Neuronal stem cell (in vitro differentiated cells): ENCODE data around the gene MAPK10.

Source experiments
- DNase-seq: peaks from one replicate; pipeline ENCODE4 v3.0.0-alpha.2; 2013; ENCODE audit warnings: low spot score
- H2AFZ ChIP-seq: one replicate; pipeline ENCODE4 v1.6.1; 2013; ENCODE audit warnings: mild to moderate bottlenecking, low read length, inconsistent platforms
- H2AK5ac ChIP-seq: 2 replicates; pipeline ENCODE4 v1.6.1; 2013; ENCODE audit warnings: low read depth, mild to moderate bottlenecking, inconsistent platforms, low read length, moderate library complexity, mixed read lengths
- H2BK120ac ChIP-seq: 2 replicates; pipeline ENCODE4 v1.6.1; 2013; ENCODE audit warnings: low read depth, mild to moderate bottlenecking, inconsistent platforms, low read length, moderate library complexity, mixed read lengths
- H2BK12ac ChIP-seq: one replicate; pipeline ENCODE4 v1.6.1; 2013; ENCODE audit warnings: low read length, inconsistent platforms
- H2BK15ac ChIP-seq: 2 replicates; pipeline ENCODE4 v1.6.1; 2013; ENCODE audit warnings: mild to moderate bottlenecking, low read length, inconsistent platforms, mixed read lengths
- H2BK5ac ChIP-seq: one replicate; pipeline ENCODE4 v1.6.1; 2013; ENCODE audit warnings: inconsistent platforms, mild to moderate bottlenecking, low read length, moderate library complexity
- H3K14ac ChIP-seq: one replicate; pipeline ENCODE4 v1.6.1; 2013; ENCODE audit warnings: low read length, inconsistent platforms
- H3K18ac ChIP-seq: 2 replicates; pipeline ENCODE4 v1.6.1; 2013; ENCODE audit warnings: low read length, inconsistent platforms
- H3K23ac ChIP-seq: 2 replicates; pipeline ENCODE4 v1.6.1; 2013; ENCODE audit warnings: low read depth, mild to moderate bottlenecking, mixed read lengths, low read length, inconsistent platforms; ENCODE audit not compliant: poor library complexity
- H3K27ac ChIP-seq: replicated peaks from 3 replicates; pipeline ENCODE4 v1.5.1; 2013; ENCODE audit warnings: low read length, inconsistent platforms
- H3K27me3 ChIP-seq, 3 experiments: 2 replicates each; pipeline ENCODE4 v1.6.1; 2013; ENCODE audit warnings: low read length in 3 of 3, mild to moderate bottlenecking in 2 of 3, inconsistent platforms in 1 of 3, low read depth in 1 of 3, mixed read lengths in 1 of 3, moderate library complexity in 1 of 3; ENCODE audit not compliant: control insufficient read depth in 3 of 3, insufficient read depth in 3 of 3
- H3K36me3 ChIP-seq, 2 donors: replicated peaks in 1 of 2; 2 replicates each; pipeline ENCODE4 v1.6.1; 2013; ENCODE audit warnings: low read length in 2 of 2; ENCODE audit not compliant: control insufficient read depth in 2 of 2, insufficient read depth in 2 of 2
- H3K4ac ChIP-seq: 2 replicates; pipeline ENCODE4 v1.6.1; 2013; ENCODE audit warnings: inconsistent platforms, mild to moderate bottlenecking, low read length, moderate library complexity
- H3K4me1 ChIP-seq, 2 donors: 1 replicate in 1 of 2; 2 replicates in 1 of 2; pipeline ENCODE4 v1.6.1; 2013; ENCODE audit warnings: low read length in 2 of 2, low read depth in 1 of 2; ENCODE audit not compliant: control insufficient read depth in 2 of 2, insufficient read depth in 1 of 2
- H3K4me2 ChIP-seq: one replicate; pipeline ENCODE4 v1.6.1; 2013; ENCODE audit warnings: mild to moderate bottlenecking, low read length, inconsistent platforms; ENCODE audit not compliant: insufficient read depth, poor library complexity, severe bottlenecking
- H3K4me3 ChIP-seq, 2 donors: 2 replicates each; pipeline ENCODE4 v1.5.1; 2013; ENCODE audit warnings: low read length in 2 of 2, mild to moderate bottlenecking in 2 of 2, inconsistent platforms in 1 of 2, moderate library complexity in 1 of 2
- H3K79me1 ChIP-seq: one replicate; pipeline ENCODE4 v1.6.1; 2013; ENCODE audit warnings: low read depth, mild to moderate bottlenecking, inconsistent platforms, low read length, moderate library complexity
- H3K9ac ChIP-seq: one replicate; pipeline ENCODE4 v1.6.1; 2013; ENCODE audit warnings: mild to moderate bottlenecking, low read depth, low read length, inconsistent platforms; ENCODE audit not compliant: poor library complexity
- H3K9me3 ChIP-seq, 2 donors: replicated peaks in 1 of 2; 2 replicates each; pipeline versions ENCODE3 to v1.6.1; 2013; ENCODE audit warnings: low read length in 2 of 2, mild to moderate bottlenecking in 2 of 2, inconsistent platforms in 1 of 2, low read depth in 1 of 2, mixed read lengths in 1 of 2, moderate library complexity in 1 of 2; ENCODE audit not compliant: control insufficient read depth in 2 of 2, insufficient read depth in 1 of 2
- H4K8ac ChIP-seq: one replicate; pipeline ENCODE4 v1.6.1; 2013; ENCODE audit warnings: low read depth, mild to moderate bottlenecking, inconsistent platforms, low read length, moderate library complexity
- H4K91ac ChIP-seq: one replicate; pipeline ENCODE4 v1.6.1; 2013; ENCODE audit warnings: low read length, low read depth, mild to moderate bottlenecking, inconsistent platforms; ENCODE audit not compliant: poor library complexity
- WGBS, 2 donors: extraction: QIAGEN DNeasy Blood & Tissue Kit; methylation state at CpG; one replicate each; pipeline ENCODE4 v1.1.7; 2013; ENCODE audit warnings: missing lambda C conversion rate in 2 of 2, mixed read lengths in 1 of 2; ENCODE audit not compliant: insufficient read length in 2 of 2, insufficient replicate concordance in 1 of 2; ENCODE audit errors: extremely low coverage in 2 of 2; 5-methylcytosine and 5-hydroxymethylcytosine counted together

Gene MAPK10

GRCh38 chr4:86044593-86044985 lies 315.3 kb downstream of the MAPK10 start:
- Histone ChIP-seq H2BK15ac (no peak overlapping the region), H3K27me3 (no peaks in the 10 kb centered on the region), H4K8ac (no peak overlapping the region), H3K18ac (no peak overlapping the region), H3K4ac (no peak overlapping the region), H2AFZ (no peak overlapping the region), H3K4me3 (no peak overlapping the region), H3K79me1 (no peaks in the 10 kb centered on the region), H3K14ac (no peak overlapping the region), H4K91ac (no peak overlapping the region), H3K23ac (no peak overlapping the region), H3K27ac (no peak overlapping the region), H3K4me1 (peaks cover 0 to 2% of the 10 kb centered on the region in 2 donors), H3K36me3 (peaks cover 7 to 77% of the 10 kb centered on the region in 2 donors), H3K9ac (no peak overlapping the region), H3K9me3 (peaks cover 0 to 11% of the 10 kb centered on the region in 2 donors), H2AK5ac (no peak overlapping the region), H3K4me2 (no peak overlapping the region), H2BK12ac (no peak overlapping the region), H2BK5ac (no peak overlapping the region), H2BK120ac (no peak overlapping the region)
- no peak for DNase-seq
- no CpG with 5 or more reads among the region's 3 CpGs for WGBS, 2 donors

- no peak overlapping the region for H2BK5ac ChIP-seq
- H3K14ac ChIP-seq, result no peak overlapping the region
- no peak overlapping the region for H3K9ac ChIP-seq
- no peak overlapping the region for H3K23ac ChIP-seq
- no peak overlapping the region for H3K4me2 ChIP-seq
- H3K4me1 ChIP-seq, result peaks cover 0 to 2% of the 10 kb centered on the region in 2 donors
- H2BK120ac ChIP-seq, result no peak overlapping the region
- H3K9me3 ChIP-seq, result peaks cover 0 to 11% of the 10 kb centered on the region in 2 donors
- no peak overlapping the region for H3K4ac ChIP-seq
- no peak overlapping the region for H4K8ac ChIP-seq
- H3K27ac ChIP-seq, result no peak overlapping the region
- H4K91ac ChIP-seq, result no peak overlapping the region
- no peaks in the 10 kb centered on the region for H3K79me1 ChIP-seq
- peaks cover 8 to 79% of the 10 kb centered on the region in 2 donors for H3K36me3 ChIP-seq
- H2BK15ac ChIP-seq, result no peak overlapping the region
- no peaks in the 10 kb centered on the region for H3K27me3 ChIP-seq
- no peak overlapping the region for H2BK12ac ChIP-seq
- peak; percentile 17 for DNase-seq
- no peak overlapping the region for H3K4me3 ChIP-seq
- no peak overlapping the region for H3K18ac ChIP-seq
- no CpG with 5 or more reads among the region's 8 CpGs for WGBS, 2 donors
- H2AFZ ChIP-seq, result no peak overlapping the region
- H2AK5ac ChIP-seq, result no peak overlapping the region
Measured at GRCh38 chr4:86043755-86044592, 315.9 kb downstream of the MAPK10 start.

DNA sequence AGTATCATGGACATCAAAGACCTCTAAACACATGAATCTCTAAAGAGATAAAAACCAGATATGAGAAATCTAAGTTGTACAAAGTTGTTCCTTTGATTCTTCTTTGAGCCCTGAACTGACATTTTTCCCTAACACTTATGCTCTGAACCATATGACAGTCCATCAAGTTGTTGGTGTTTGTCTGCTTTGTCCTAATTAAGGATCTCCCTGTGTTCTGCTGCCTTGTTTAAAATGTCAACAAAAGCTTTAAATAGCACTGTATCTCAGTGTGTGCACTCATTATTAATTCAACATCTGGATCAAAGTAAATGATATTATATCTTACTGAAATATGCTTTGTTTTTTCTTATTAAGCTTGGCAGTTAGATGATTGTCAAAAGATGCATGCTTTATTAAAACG lies 321.8 kb downstream of the MAPK10 start:
- Histone ChIP-seq H3K23ac (no peak overlapping the region), H3K4ac (no peak overlapping the region), H3K4me1 (no peaks in the 10 kb centered on the region), H3K27ac (no peak overlapping the region), H3K14ac (no peak overlapping the region), H3K4me2 (no peak overlapping the region), H4K91ac (no peak overlapping the region), H2BK12ac (no peak overlapping the region), H3K18ac (no peak overlapping the region), H3K79me1 (no peaks in the 10 kb centered on the region), H2AK5ac (no peak overlapping the region), H3K36me3 (peaks cover 3 to 93% of the 10 kb centered on the region in 2 donors), H2AFZ (no peak overlapping the region), H2BK15ac (no peak overlapping the region), H3K4me3 (no peak overlapping the region), H3K9ac (no peak overlapping the region), H3K27me3 (no peaks in the 10 kb centered on the region), H3K9me3 (peaks cover 0 to 11% of the 10 kb centered on the region in 2 donors), H4K8ac (no peak overlapping the region), H2BK5ac (no peak overlapping the region), H2BK120ac (no peak overlapping the region)
- DNase-seq, result no peak
- WGBS, 2 donors, result no CpG with 5 or more reads among the region's 1 CpG

DNA sequence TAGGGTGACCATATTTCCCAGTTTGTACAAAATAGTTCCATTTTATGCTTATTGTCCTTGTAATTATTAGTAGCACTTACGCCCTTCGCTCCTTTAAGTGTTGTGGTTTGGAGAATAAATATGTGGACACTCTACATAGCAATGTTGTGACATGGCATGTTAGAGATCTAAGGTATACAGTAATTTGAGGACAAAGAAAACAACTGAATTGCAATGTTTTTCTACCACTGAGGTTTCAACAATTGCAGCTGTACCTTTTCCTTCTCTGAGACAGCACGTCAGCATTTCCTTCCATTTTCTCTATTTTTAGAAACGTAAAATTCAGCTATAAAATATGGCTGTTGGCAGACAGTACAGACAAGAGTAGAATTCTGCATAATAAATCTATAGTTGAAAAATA lies 323.1 kb downstream of the MAPK10 start:
- WGBS, 2 donors, result no CpG with 5 or more reads among the region's 4 CpGs
- no peak overlapping the region for H3K18ac ChIP-seq
- no peak overlapping the region for H3K23ac ChIP-seq
- no peak overlapping the region for H3K4ac ChIP-seq
- H3K4me2 ChIP-seq, result no peak overlapping the region
- H4K91ac ChIP-seq, result no peak overlapping the region
- H3K79me1 ChIP-seq, result no peaks in the 10 kb centered on the region
- H3K4me3 ChIP-seq, result no peak overlapping the region
- no peak overlapping the region for H3K27ac ChIP-seq
- no peak overlapping the region for H2AFZ ChIP-seq
- H3K4me1 ChIP-seq, result no peaks in the 10 kb centered on the region
- H3K9ac ChIP-seq, result no peak overlapping the region
- H2BK120ac ChIP-seq, result no peak overlapping the region
- DNase-seq, result no peak
- no peak overlapping the region for H2BK5ac ChIP-seq
- H2BK15ac ChIP-seq, result no peak overlapping the region
- H2AK5ac ChIP-seq, result no peak overlapping the region
- no peak overlapping the region for H3K14ac ChIP-seq
- H4K8ac ChIP-seq, result no peak overlapping the region
- peaks cover 0 to 5% of the 10 kb centered on the region in 2 donors for H3K9me3 ChIP-seq
- H3K27me3 ChIP-seq, result no peaks in the 10 kb centered on the region
- no peak overlapping the region for H2BK12ac ChIP-seq
- H3K36me3 ChIP-seq, result peaks cover 4 to 93% of the 10 kb centered on the region in 2 donors
